ENCODE measurements around the gene KBTBD12.

Gene KBTBD12

DNA sequence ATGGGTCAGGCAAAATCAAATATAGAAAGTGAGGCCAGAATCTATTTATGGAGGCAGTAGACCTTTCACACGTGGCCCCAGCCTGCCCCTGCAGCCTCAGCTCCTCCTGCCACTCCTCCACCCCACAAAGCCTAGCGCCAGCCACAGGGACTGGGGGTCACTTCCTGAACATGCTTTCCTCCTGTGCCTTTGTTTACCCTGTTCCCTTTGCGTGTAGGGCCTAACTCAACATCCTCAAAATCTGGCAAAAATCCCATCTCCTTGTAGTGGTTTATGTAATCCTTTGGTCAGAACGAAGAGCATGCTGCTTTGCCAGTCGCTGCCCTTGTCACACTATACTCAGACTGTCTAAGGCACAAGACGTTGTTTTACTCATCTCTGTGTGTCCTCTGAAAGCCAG lies 39.6 kb downstream of the KBTBD12 start:
- DNase-seq: no peak

DNA sequence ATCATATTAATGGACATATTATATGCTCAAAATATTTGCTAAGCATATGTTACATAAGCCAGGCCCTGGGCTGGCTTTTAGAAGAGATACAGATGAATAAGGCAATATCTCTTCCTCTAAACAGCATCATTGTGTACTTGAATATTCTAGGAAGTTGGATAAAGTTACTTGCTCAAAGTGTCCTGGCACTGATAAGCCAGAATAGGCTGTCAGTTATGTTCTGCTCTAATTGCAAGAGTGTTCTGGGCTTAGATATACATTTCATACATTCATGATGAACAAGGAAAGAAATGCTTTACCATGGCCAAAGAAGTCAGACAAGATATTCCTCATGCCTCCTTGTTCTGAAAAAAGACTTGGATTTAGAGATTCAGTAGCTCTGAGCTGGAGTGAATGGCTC lies 40.7 kb downstream of the KBTBD12 start:
- DNase-seq: no peak

GRCh38 chr3:127959041-127959440 lies 44.0 kb downstream of the KBTBD12 start:
- DNase-seq: no peak

GRCh38 chr3:127959873-127960272 lies 44.8 kb downstream of the KBTBD12 start:
- DNase-seq: peak; percentile 14 to 33

GRCh38 chr3:127960421-127960965 lies 45.5 kb downstream of the KBTBD12 start:
- no peak for DNase-seq

DNA sequence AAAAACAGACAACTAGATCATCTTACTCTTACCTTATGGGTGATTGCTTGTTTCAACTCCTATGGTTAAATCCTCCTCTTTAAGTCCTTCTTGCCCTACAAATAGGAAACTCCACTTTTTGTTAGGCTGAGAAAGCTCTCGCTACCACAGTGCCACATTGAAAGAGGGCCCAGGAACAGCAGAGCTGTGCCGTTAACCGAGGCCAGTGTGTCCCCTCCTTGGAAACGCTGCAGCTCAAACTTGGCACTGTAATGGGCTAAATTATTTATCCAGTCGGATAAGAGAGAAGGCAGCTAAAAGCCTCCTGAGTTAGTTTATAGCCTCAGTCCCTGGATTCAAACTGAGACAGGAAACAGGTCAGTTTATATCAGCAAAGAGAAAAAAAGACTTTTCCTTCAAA lies 46.1 kb downstream of the KBTBD12 start:
- no peak for DNase-seq

DNA sequence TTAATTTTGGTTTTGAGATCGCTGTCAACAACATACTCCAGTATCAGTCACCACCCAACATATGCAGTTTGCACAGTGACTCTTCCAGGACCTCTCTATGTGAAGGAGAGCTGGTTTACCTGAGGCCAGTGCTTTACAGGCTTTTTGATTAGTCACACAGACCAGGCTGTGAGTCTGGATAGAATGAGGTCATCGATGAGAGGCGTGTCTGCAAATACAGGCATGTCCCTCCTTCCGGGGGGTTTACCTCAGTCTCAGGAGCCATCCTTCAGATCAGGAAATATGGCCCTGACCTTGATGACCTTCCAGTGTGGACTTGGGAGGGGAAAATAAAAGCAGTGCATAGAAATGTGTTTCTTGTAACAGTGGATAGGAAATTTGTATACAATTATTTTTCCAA lies 46.9 kb downstream of the KBTBD12 start:
- DNase-seq: no peak

GRCh38 chr3:127962937-127963336 lies 47.9 kb downstream of the KBTBD12 start:
- DNase-seq: no peak

GRCh38 chr3:127964053-127964452 lies 49.0 kb downstream of the KBTBD12 start:
- DNase-seq: no peak

GRCh38 chr3:127964816-127965215 lies 49.8 kb downstream of the KBTBD12 start:
- no peak for DNase-seq

DNA sequence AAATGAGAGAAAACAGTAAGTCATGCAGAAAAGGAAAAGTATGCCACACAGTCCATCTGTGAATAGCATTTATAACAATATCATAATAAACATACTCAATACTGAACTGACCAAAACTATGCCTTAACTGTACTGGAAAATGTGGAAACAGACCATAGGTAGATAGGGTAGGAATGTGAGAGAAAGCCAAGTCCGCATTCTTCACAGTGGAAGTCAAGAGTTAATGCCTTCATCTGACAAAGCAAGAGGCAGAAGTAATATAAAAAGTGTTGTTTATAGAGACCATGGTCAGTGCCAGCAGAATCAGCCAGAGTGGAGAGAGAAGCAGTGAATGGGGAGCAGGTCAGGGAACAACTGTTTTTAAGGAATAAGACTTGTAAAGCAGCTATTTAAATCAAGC lies 52.3 kb downstream of the KBTBD12 start:
- DNase-seq: no peak

DNA sequence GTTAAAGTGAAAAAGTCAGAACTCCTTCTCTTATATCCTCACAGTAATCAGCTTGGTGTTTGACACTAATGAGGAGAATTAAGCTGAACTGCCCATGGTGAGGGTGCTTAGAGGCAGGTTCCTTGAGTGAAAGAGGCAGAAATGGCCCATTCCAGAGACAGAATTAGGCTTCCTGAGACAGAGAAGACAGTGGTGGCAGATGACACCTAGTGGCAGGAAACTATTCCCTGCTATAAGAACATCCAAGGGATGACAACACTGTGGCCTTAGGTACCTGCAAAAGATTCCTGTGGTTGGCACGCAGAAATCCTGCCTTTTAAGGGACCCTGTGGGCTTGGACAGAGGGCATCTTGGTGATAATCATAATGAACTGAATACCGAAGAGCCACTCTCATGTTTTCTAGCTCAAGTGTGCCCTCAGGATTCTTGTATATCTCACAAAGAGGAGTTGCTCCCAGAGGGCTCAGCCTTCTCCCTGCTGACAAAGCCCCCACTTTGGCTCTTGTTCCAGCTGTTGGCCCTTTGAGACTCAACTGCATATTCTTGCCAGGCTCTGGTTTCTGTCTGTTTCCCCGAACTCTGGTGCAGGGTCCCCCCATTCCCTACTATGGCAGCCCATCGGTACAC lies 56.0 kb downstream of the KBTBD12 start:
- peak; percentile 51 to 52 for DNase-seq

GRCh38 chr3:127974226-127974625 lies 59.2 kb downstream of the KBTBD12 start:
- no peak for DNase-seq

- no peak for DNase-seq
Measured at GRCh38 chr3:127975153-127976029, 60.4 kb downstream of the KBTBD12 start.

GRCh38 chr3:127978636-127979035 lies 63.6 kb downstream of the KBTBD12 start:
- DNase-seq: no peak

- no peak for DNase-seq
Measured at GRCh38 chr3:127979473-127979872, 64.4 kb downstream of the KBTBD12 start.

DNA sequence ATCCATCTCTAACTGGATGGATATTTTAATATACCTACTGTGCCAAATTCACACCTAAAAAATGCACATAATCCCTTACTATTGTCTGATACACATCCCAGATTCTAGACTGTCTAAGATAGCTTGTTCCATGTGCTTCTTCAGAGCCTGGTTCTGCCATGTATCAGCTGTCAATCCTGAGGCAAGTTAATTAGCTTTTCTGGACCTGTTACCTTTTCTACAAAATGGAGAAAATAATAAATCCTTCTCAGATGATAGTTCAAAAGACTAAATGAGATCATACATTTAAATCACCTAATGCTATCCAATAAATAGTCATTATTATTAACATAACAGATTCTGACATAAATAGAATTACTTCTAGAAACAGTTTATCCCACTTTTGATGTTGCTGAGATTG lies 66.1 kb downstream of the KBTBD12 start:
- DNase-seq: no peak

- no peak for DNase-seq
Measured at GRCh38 chr3:127982155-127982554, 67.1 kb downstream of the KBTBD12 start.

GRCh38 chr3:127984241-127984975 lies 69.4 kb downstream of the KBTBD12 start:
- DNase-seq: no peak

DNA sequence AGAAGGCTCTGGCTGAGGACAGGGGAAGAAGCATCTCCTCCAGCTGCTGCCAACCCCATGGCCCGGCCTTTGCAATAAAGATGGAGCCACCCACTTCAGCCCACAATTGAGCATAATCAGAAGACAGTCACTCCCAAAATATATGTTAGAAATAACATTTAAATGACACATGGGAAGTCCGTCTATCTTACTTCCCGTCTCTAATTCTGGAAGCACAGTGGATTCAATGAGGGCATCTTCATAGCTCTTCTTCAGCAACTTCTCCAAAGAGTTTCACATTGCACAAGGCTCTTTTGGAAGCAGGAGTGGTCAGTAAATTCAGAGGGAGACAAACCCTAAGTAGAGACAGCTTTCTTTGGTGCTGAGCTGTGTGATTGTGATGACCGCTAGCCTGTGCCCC lies 70.2 kb downstream of the KBTBD12 start:
- DNase-seq: no peak

DNA sequence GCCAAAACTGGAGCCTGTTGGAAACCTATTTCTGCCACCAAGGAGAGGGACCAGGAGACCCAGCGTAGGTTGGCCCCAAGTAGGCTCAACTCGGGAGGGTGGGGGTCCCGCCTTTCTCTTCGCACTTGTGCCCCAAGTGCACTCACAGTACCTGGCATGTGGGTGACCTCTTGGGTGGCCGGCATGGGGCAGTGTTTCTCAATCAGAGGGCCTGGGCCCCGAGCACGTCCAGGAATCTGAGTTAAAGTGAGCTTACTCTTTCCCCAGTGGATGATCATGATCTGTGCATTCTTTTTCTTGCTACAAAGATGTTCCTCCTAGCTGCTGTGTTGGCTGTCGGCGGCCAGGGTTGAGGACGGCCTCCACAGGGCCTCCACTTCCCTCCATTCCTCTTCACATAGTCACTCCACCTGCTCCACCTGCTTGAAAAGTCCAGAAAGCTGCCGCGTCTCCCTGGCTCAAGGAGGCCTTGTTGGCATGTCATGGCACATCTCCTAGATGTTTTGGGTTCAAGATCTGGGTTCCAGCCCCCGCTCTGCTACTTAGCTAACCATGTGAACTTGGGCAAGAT lies 70.7 kb downstream of the KBTBD12 start:
- DNase-seq: no peak

- DNase-seq: no peak
Measured at GRCh38 chr3:127986803-127987202, 71.8 kb downstream of the KBTBD12 start.
